Naive thymus-derived CD4-positive, alpha-beta T cell (primary cell): ENCODE data around the gene ACTN3. TPM values are rescaled to one million over a fixed set of nuclear protein-coding genes. Genes with fewer than 3 reads are reported as not detected.
"Not testable (repeated sequence)": the region's sequence is repeated elsewhere in the genome, so short reads cannot be mapped to it uniquely, and the experiment has no call there.

Experiments
- ATAC-seq: fragments of 150-1000 bp; cut with Tn5 transposase; 2 replicates; pipeline ENCODE4 v1.10.0; 2021; ENCODE audit warnings: mild to moderate bottlenecking, moderate library complexity
- CTCF ChIA-PET: fragments of 350-600 bp; sonication (Branson Sonifier 250); formaldehyde crosslinking; loops from one replicate; lab custom pipeline; 2021; ENCODE audit warnings: antibody characterized with exemption; lab: Charles Lee
- POLR2A ChIA-PET: fragments of 350-600 bp; sonication (Branson Sonifier 250); formaldehyde crosslinking; loops from one replicate; lab custom pipeline; 2021; ENCODE audit warnings: antibody characterized with exemption, inconsistent platforms; lab: Charles Lee
- DNase-seq, 9 donors: peaks; one replicate each; pipeline versions ENCODE4 v3.0.0 to v3.0.0-alpha.2; 2020 to 2022; ENCODE audit warnings: mixed read lengths in 1 of 9
- H3K27ac ChIP-seq: one replicate; pipeline ENCODE4 v1.7.0; 2013; ENCODE audit warnings: mild to moderate bottlenecking, low read depth, low read length, moderate library complexity
- H3K27me3 ChIP-seq, 2 donors: one replicate each; pipeline ENCODE4 v1.7.0; 2013; ENCODE audit warnings: low read length in 2 of 2, mild to moderate bottlenecking in 2 of 2, moderate library complexity in 2 of 2; ENCODE audit not compliant: control insufficient read depth in 2 of 2, insufficient read depth in 2 of 2
- H3K36me3 ChIP-seq, 3 experiments: 1 replicate in 2 of 3; 2 replicates in 1 of 3; pipeline ENCODE4 v1.7.0; 2013; ENCODE audit warnings: low read length in 3 of 3, mild to moderate bottlenecking in 3 of 3, moderate library complexity in 1 of 3; ENCODE audit not compliant: insufficient read depth in 3 of 3, control insufficient read depth in 2 of 3
- H3K4me1 ChIP-seq, 2 donors: one replicate each; pipeline ENCODE4 v1.7.0; 2013; ENCODE audit warnings: low read length in 2 of 2, mild to moderate bottlenecking in 2 of 2, moderate library complexity in 1 of 2; ENCODE audit not compliant: control insufficient read depth in 2 of 2, insufficient read depth in 2 of 2
- H3K4me3 ChIP-seq: 2 replicates; pipeline ENCODE4 v1.7.0; 2013; ENCODE audit warnings: mild to moderate bottlenecking, low read length
- H3K9me3 ChIP-seq, 3 experiments: 1 replicate in 2 of 3; 2 replicates in 1 of 3; pipeline ENCODE4 v1.7.0; 2013; ENCODE audit warnings: low read length in 3 of 3; ENCODE audit not compliant: control insufficient read depth in 2 of 3
- H3K27ac Mint-ChIP-seq, 9 donors: one replicate each; pipeline ENCODE4 v1.8.0; 2020 to 2022; ENCODE audit warnings: mixed read lengths in 9 of 9, mild to moderate bottlenecking in 8 of 9, moderate library complexity in 5 of 9, inconsistent platforms in 2 of 9
- H3K27me3 Mint-ChIP-seq, 5 donors: one replicate each; pipeline ENCODE4 v1.8.0; 2021 to 2022; ENCODE audit warnings: mixed read lengths in 5 of 5, mild to moderate bottlenecking in 1 of 5
- H3K36me3 Mint-ChIP-seq, 5 donors: one replicate each; pipeline ENCODE4 v1.8.0; 2020 to 2022; ENCODE audit warnings: mixed read lengths in 5 of 5, mild to moderate bottlenecking in 3 of 5, inconsistent platforms in 1 of 5
- H3K4me1 Mint-ChIP-seq, 7 donors: one replicate each; pipeline ENCODE4 v1.8.0; 2020 to 2022; ENCODE audit warnings: mixed read lengths in 7 of 7, mild to moderate bottlenecking in 3 of 7, inconsistent platforms in 1 of 7
- H3K4me3 Mint-ChIP-seq, 10 donors: one replicate each; pipeline ENCODE4 v1.8.0; 2020 to 2022; ENCODE audit warnings: mild to moderate bottlenecking in 10 of 10, mixed read lengths in 10 of 10, moderate library complexity in 6 of 10, inconsistent platforms in 2 of 10
- H3K9me3 Mint-ChIP-seq, 11 donors: one replicate each; pipeline ENCODE4 v1.8.0; 2020 to 2022; ENCODE audit warnings: mixed read lengths in 11 of 11, mild to moderate bottlenecking in 4 of 11, inconsistent platforms in 1 of 11, moderate library complexity in 1 of 11
- intact Hi-C, 2 donors: fragments of 100-400 bp; cut with micrococcal nuclease; formaldehyde crosslinking; loops; one replicate each; pipeline ENCODE4 v1.15.1; 2023
- polyA plus RNA-seq, 2 donors: library from polyadenylated mRNA; unstranded; fragments of 300-500 nt; fragmentation: Illumina TruSeq; gene quantifications; one replicate each; pipeline ENCODE4 v1.2.3, GENCODE V29; 2021
- total RNA-seq, 6 experiments: library from RNA in 5 of 6; stranded (reverse) in 5 of 6; gene quantifications; 1 replicate in 5 of 6; 2 replicates in 1 of 6; pipeline ENCODE4 v1.2.3 and lab custom pipeline; 2021 to 2026

ACTN3 gene
- total and polyA plus RNA-seq, 7 experiments from 2014 or later: 0.32 TPM; not detected in 6

DNA sequence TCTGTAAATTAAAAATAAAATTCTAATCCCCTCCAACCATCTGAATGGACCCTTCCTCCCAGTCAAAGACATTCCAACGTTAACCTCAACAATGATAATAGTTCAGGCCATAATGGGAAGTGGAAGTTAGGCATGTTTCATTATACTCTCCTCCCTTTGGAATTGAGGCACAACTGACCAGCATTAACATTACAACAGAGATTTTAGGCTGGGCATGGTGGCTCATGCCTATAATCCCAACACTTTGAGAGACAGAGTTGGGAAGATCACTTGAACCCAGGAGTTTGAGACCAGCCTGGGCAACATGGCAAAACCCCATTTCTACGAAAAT is 24.1 kb downstream of the ACTN3 start:
- intact Hi-C loops: no loop called here
- H3K36me3 ChIP-seq: no peaks in the 10 kb centered on the region
- no peaks in the 10 kb centered on the region for H3K36me3 Mint-ChIP-seq
- peaks cover 6 to 51% (median 16%) of the 10 kb centered on the region in 5 donors for H3K27me3 Mint-ChIP-seq
- no peak overlapping the region for H3K27ac Mint-ChIP-seq
- DNase-seq (no peak), ATAC-seq (no peak)
- peak overlapping the region in 1 of 10 donors; percentile 58 for H3K4me3 Mint-ChIP-seq
- POLR2A ChIA-PET: no interaction called here
- H3K27me3 ChIP-seq: no peaks in the 10 kb centered on the region
- H3K9me3 Mint-ChIP-seq: no peaks in the 10 kb centered on the region
- peaks cover 2 to 13% (median 8%) of the 10 kb centered on the region in 7 donors for H3K4me1 Mint-ChIP-seq
- peaks cover 0 to 6% of the 10 kb centered on the region in 2 donors for H3K4me1 ChIP-seq
- no peaks in the 10 kb centered on the region for H3K9me3 ChIP-seq
- no peak overlapping the region for H3K27ac ChIP-seq
- no peak overlapping the region for H3K4me3 ChIP-seq
- CTCF ChIA-PET: no interaction called here

DNA sequence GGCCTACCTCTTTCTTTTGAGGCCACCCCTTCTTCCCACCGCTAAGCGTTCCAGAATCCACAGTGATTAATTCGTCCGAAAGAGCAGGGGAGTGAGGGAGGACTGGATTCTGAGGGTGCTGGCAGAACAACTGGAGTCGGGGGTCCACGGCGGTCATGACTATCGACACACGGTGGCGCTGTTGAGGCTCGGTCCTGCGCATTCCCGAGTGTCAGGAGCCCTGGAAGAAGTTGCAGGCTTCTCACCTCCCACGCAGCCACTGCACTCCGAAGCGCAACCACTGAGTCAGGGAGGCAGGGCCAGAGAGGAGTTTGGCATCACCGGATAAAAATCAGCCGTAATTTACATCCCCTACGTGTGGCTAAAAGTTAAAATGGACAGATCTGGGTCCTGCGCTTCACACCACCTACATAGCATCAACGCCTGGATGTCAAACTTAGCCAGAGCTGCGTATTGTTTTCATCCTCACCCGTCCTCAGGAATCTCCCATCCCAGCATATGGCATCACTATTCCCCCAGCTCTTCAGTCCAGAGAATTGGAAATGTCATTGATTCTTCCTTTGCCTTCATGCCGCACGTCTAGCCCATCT is 32.4 kb downstream of the ACTN3 start:
- ATAC-seq: peak; percentile 91
- Mint-ChIP-seq H3K27ac (peak overlapping the region in 2 of 9 donors; percentile 65 to 71), H3K27me3 (peaks cover 0 to 25% (median 15%) of the 10 kb centered on the region in 5 donors), H3K4me3 (peak overlapping the region in 2 of 10 donors; percentile 22 to 53), H3K4me1 (peaks cover 0 to 11% (median 8%) of the 10 kb centered on the region in 7 donors), H3K9me3 (peaks cover 0 to 13% (median 4%) of the 10 kb centered on the region in 11 donors), H3K36me3 (peaks cover 0 to 5% (median 0%) of the 10 kb centered on the region in 5 donors)
- intact Hi-C loops: loop anchor here (1.0 to 5.0 kb wide), 6 partner anchors 38 to 255 kb away; partner anchors contain the start of genes RBM14 (in 2 of the 2) and RBM4 (in 1 of the 2)
- DNase-seq: peak; percentile 51 to 78 (median 66)
- no peak overlapping the region for H3K4me3 ChIP-seq
- H3K4me1 ChIP-seq: peaks cover 0 to 6% of the 10 kb centered on the region in 2 donors
- ChIA-PET CTCF (interaction anchor here (0.6 to 7.9 kb wide), 9 partner anchors 11 to 100 kb away, joined by 3 to 137 read pairs (median 4); partner anchors contain the start of genes CCDC87, CCS, CTSF and RBM14), POLR2A (interaction anchor here (1.0 to 3.2 kb wide), 3 partner anchors 37 to 99 kb away, joined by 3 to 27 read pairs (median 3); partner anchors contain the start of genes RBM14 and RBM4B)
- no peaks in the 10 kb centered on the region for H3K27me3 ChIP-seq
- no peaks in the 10 kb centered on the region for H3K36me3 ChIP-seq
- no peaks in the 10 kb centered on the region for H3K9me3 ChIP-seq
- no peak overlapping the region for H3K27ac ChIP-seq

DNA sequence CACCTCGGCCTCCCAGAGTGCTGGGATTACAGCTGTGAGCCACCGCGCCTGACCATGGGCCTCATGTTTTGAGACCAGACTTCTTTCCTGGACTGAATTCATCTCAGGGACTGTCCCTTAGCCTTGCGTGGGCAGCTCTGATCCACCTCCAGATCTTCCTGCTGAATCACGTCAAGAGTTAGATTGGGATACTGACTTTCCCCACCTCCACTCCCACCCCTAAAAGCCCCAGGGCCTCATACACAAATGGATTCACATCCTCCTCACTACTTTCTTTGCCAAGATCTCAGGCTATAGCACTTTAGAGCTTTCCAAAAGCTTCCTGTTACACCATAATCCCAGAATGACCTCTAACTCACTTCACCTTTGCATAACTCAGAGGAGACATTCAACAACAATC is 34.1 kb downstream of the ACTN3 start:
- peaks cover 0 to 13% (median 4%) of the 10 kb centered on the region in 11 donors for H3K9me3 Mint-ChIP-seq
- peak in 1 of 9 donors; percentile 28 for DNase-seq
- H3K4me1 Mint-ChIP-seq: peaks cover 0 to 11% (median 8%) of the 10 kb centered on the region in 7 donors
- peaks cover 0 to 13% (median 3%) of the 10 kb centered on the region in 5 donors for H3K27me3 Mint-ChIP-seq
- no peaks in the 10 kb centered on the region for H3K27me3 ChIP-seq
- H3K36me3 ChIP-seq: no peaks in the 10 kb centered on the region
- H3K36me3 Mint-ChIP-seq: peaks cover 0 to 5% (median 0%) of the 10 kb centered on the region in 5 donors
- no peak overlapping the region for H3K27ac ChIP-seq
- H3K27ac Mint-ChIP-seq: no peak overlapping the region
- H3K4me1 ChIP-seq: peaks cover 0 to 6% of the 10 kb centered on the region in 2 donors
- CTCF ChIA-PET: interaction anchor here (0.6 to 7.9 kb wide), 5 partner anchors 10 to 192 kb away, joined by 3 to 137 read pairs (median 4); partner anchors contain the start of genes CCDC87, CCS and RBM4B
- H3K4me3 ChIP-seq: no peak overlapping the region
- no peak for ATAC-seq
- no peak overlapping the region for H3K4me3 Mint-ChIP-seq
- no peaks in the 10 kb centered on the region for H3K9me3 ChIP-seq
- intact Hi-C loops: no loop called here
- POLR2A ChIA-PET: interaction anchor here (0.9 to 3.2 kb wide), 2 partner anchors 36 to 97 kb away, joined by 5 to 27 read pairs; partner anchors contain the start of genes RBM14 and RBM4B

DNA sequence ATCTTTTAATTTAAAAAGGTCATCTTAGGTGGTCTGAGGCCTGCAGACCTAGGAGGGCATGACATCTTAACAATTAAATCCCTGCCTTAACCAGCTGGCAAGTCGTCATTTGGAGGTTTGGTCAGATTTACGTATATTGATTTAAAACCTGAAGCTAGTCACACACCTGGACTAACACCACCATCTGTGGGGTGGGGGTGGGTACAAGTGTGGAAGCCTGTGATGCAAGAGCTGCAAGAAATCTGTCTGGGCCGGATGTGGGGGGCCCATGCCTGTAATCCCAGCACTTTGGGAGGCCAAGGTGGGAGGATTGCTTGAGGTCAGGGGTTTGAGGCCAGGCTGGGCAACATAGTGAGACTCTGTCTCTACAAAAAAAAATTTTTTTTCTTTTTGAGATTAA is 34.6 kb downstream of the ACTN3 start:
- peaks cover 0 to 13% (median 3%) of the 10 kb centered on the region in 5 donors for H3K27me3 Mint-ChIP-seq
- no peak overlapping the region for H3K4me3 Mint-ChIP-seq
- POLR2A ChIA-PET: interaction anchor here (0.9 to 3.2 kb wide), 2 partner anchors 35 to 97 kb away, joined by 5 to 27 read pairs; partner anchors contain the start of genes RBM14 and RBM4B
- no peak overlapping the region for H3K27ac Mint-ChIP-seq
- no peak overlapping the region for H3K27ac ChIP-seq
- no peak for ATAC-seq
- H3K9me3 Mint-ChIP-seq: peaks cover 0 to 13% (median 4%) of the 10 kb centered on the region in 11 donors
- intact Hi-C loops: no loop called here
- CTCF ChIA-PET: interaction anchor here (0.6 to 7.9 kb wide), 4 partner anchors 10 to 193 kb away, joined by 3 to 137 read pairs (median 4); partner anchors contain the start of gene RBM4B
- peaks cover 0 to 5% (median 0%) of the 10 kb centered on the region in 5 donors for H3K36me3 Mint-ChIP-seq
- peaks cover 0 to 6% of the 10 kb centered on the region in 2 donors for H3K4me1 ChIP-seq
- no peaks in the 10 kb centered on the region for H3K36me3 ChIP-seq
- no peaks in the 10 kb centered on the region for H3K9me3 ChIP-seq
- peaks cover 0 to 11% (median 8%) of the 10 kb centered on the region in 7 donors for H3K4me1 Mint-ChIP-seq
- no peak overlapping the region for H3K4me3 ChIP-seq
- no peaks in the 10 kb centered on the region for H3K27me3 ChIP-seq
- DNase-seq: no peak

GRCh38 chr11:66582565-66583147 is 36.0 kb downstream of the ACTN3 start:
- H3K4me1 ChIP-seq, POLR2A ChIA-PET, H3K36me3 ChIP-seq, H3K4me3 Mint-ChIP-seq, H3K36me3 Mint-ChIP-seq, DNase-seq, H3K27me3 Mint-ChIP-seq, H3K9me3 ChIP-seq, H3K27ac ChIP-seq, H3K4me3 ChIP-seq, ATAC-seq, intact Hi-C loops, H3K27ac Mint-ChIP-seq, H3K27me3 ChIP-seq: not testable (repeated sequence)
- CTCF ChIA-PET: interaction anchor here (7.9 kb wide), 1 partner anchor 96 kb away, joined by 137 read pairs; the partner anchor contains the start of gene RBM4B
- Mint-ChIP-seq H3K9me3 (peaks cover 0 to 13% (median 4%) of the 10 kb centered on the region in 11 donors), H3K4me1 (peaks cover 0 to 11% (median 8%) of the 10 kb centered on the region in 7 donors)

DNA sequence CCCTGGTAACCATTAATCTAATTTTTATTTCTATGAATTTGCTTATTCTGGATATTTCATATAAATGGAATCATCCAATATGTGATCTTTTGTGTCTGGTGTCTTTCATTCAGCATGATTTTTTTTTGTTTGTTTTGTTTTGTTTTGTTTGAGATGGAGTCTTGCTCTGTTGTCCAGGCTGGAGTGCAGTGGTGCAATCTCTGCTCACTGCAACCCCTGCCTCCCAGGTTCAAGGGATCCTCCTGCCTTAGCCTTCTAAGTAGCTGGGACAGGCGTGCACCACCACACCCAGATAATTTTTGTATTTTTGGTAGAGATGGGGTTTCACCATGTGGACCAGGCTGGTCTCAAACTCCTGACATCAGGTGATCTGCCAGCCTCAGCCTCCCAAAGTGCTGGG is 38.7 kb downstream of the ACTN3 start:
- CTCF ChIA-PET, H3K4me3 ChIP-seq, H3K27ac Mint-ChIP-seq, H3K27me3 ChIP-seq, H3K27ac ChIP-seq, H3K4me3 Mint-ChIP-seq, DNase-seq, H3K4me1 Mint-ChIP-seq, H3K4me1 ChIP-seq, H3K27me3 Mint-ChIP-seq, H3K9me3 ChIP-seq, H3K36me3 ChIP-seq, intact Hi-C loops, ATAC-seq, H3K36me3 Mint-ChIP-seq: not testable (repeated sequence)
- H3K9me3 Mint-ChIP-seq: peaks cover 0 to 13% (median 4%) of the 10 kb centered on the region in 11 donors
- POLR2A ChIA-PET: interaction anchor here (0.8 kb wide), 1 partner anchor 31 kb away, joined by 3 read pairs; the partner anchor contains the start of gene RBM14
